Measurements from ENCODE around the gene SAMSN1.
A peak's percentile ranks its signal among the peaks of the same experiment; 100 is the strongest.

The SAMSN1 gene

GRCh38 chr21:14491269-14491681, 54.8 kb downstream of the SAMSN1 start:
- no peak for DNase-seq
- intact Hi-C loops (cut with DNase I) = no loop called here

- intact Hi-C loops (cut with DNase I) = no loop called here
- no peak for DNase-seq
Observed at GRCh38 chr21:14488672-14489204, 57.4 kb downstream of the SAMSN1 start.

GRCh38 chr21:14487490-14488432, 58.4 kb downstream of the SAMSN1 start:
- intact Hi-C loops (cut with DNase I) = no loop called here
- no peak for DNase-seq

GRCh38 chr21:14486869-14487268, 59.2 kb downstream of the SAMSN1 start:
- intact Hi-C loops (cut with DNase I) = no loop called here
- no peak for DNase-seq

- intact Hi-C loops (cut with DNase I) = no loop called here
- no peak for DNase-seq
Observed at GRCh38 chr21:14484188-14485009, 61.7 kb downstream of the SAMSN1 start.

- intact Hi-C loops (cut with DNase I) = no loop called here
- no peak for DNase-seq
Observed at GRCh38 chr21:14483296-14483695, 62.8 kb downstream of the SAMSN1 start.

- no peak for DNase-seq
Observed at GRCh38 chr21:14482165-14482564, 64.0 kb downstream of the SAMSN1 start.

GRCh38 chr21:14480411-14481031, 65.6 kb downstream of the SAMSN1 start:
- intact Hi-C loops (cut with DNase I) = no loop called here
- no peak for DNase-seq

More at GRCh38 chr21:14482165-14482564, 64.0 kb downstream of the SAMSN1 start:
- intact Hi-C loops (cut with DNase I) = no loop called here

- intact Hi-C loops (cut with DNase I) = no loop called here
- no peak for DNase-seq
Observed at GRCh38 chr21:14479241-14479786, 66.8 kb downstream of the SAMSN1 start.

GRCh38 chr21:14477841-14478240, 68.3 kb downstream of the SAMSN1 start:
- no peak for DNase-seq
- intact Hi-C loops (cut with DNase I) = no loop called here

- DNase-seq = no peak
- intact Hi-C loops (cut with DNase I) = no loop called here
Observed at GRCh38 chr21:14477133-14477532, 69.0 kb downstream of the SAMSN1 start.

GRCh38 chr21:14474995-14475394, 71.1 kb downstream of the SAMSN1 start:
- intact Hi-C loops (cut with DNase I) = no loop called here
- DNase-seq = no peak

- no peak for DNase-seq
- intact Hi-C loops (cut with DNase I) = no loop called here
Observed at GRCh38 chr21:14469641-14470040, 76.5 kb downstream of the SAMSN1 start.

- intact Hi-C loops (cut with DNase I) = no loop called here
- DNase-seq = no peak
Observed at GRCh38 chr21:14466715-14467114, 79.4 kb downstream of the SAMSN1 start.

- intact Hi-C loops (cut with DNase I) = no loop called here
- peak in 1 of 10 donors; percentile 35 for DNase-seq
Observed at GRCh38 chr21:14457762-14458161, 88.4 kb downstream of the SAMSN1 start.

- no peak for DNase-seq
- intact Hi-C loops (cut with DNase I) = no loop called here
Observed at GRCh38 chr21:14456911-14457310, 89.2 kb downstream of the SAMSN1 start.

- intact Hi-C loops (cut with DNase I) = no loop called here
- DNase-seq = no peak
Observed at GRCh38 chr21:14454016-14455009, 91.8 kb downstream of the SAMSN1 start.

- intact Hi-C loops (cut with DNase I) = no loop called here
- no peak for DNase-seq
Observed at GRCh38 chr21:14453339-14454015, 92.6 kb downstream of the SAMSN1 start.
